ENCODE measurements around the gene ROCK2.
"Not testable (repeated sequence)": the region's sequence is repeated elsewhere in the genome, so short reads cannot be mapped to it uniquely, and the experiment has no call there.

ROCK2 gene

DNA sequence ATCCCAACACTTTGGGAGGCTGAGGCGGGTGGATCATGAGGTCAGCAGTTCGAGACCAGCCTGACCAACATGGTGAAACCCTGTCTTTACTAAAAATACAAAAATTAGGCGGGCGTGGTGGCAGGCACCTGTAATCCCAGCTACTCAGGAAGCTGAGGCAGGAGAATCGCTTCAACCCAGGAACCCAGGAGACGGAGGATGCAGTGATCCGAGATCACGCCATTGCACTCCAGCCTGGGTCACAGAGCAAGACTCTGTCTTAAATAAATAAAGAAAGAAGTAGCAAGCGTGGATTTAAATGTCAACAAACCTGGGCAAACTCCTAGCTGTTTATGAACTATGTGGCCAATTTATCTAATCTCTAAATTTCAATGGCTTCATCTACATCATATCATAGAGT is 82.9 kb downstream of the ROCK2 start:
- not testable (repeated sequence) for DNase-seq

DNA sequence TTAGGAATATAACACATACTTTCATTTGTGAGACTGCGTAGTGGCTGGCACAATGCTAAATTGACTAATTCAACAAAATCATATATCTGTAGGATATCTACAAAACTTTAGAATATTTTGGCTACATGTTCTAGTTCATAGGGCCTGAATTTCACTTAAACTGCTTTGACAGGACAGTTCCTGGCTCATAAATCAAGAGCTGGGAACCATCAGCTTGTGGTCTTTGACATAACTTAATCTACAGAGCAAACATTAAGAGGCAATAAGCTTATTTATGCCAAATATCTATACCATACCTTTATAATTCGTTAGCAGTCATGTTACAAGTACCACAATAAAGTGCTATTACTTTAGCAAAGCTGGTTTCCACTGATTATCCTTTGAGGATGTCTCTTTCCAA is 83.5 kb downstream of the ROCK2 start:
- DNase-seq: no peak

DNA sequence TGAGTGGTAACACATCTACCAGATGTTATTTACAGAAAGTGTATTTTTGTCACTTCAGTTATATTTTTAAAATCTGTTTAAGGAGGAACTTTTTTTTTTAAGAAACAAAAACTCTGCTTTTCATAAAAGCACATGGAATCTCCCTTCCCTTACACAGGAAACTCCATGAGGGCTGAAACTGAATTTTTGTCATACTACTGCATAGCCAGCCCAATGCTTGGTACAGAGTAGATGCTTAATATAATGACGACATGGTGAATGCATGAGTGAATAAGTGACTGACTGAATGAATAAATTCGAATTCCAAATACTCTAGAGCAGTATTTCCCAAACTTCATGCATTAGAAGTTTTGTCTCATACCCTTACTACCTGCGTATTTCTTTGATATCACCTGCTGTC is 86.5 kb downstream of the ROCK2 start:
- DNase-seq: no peak

DNA sequence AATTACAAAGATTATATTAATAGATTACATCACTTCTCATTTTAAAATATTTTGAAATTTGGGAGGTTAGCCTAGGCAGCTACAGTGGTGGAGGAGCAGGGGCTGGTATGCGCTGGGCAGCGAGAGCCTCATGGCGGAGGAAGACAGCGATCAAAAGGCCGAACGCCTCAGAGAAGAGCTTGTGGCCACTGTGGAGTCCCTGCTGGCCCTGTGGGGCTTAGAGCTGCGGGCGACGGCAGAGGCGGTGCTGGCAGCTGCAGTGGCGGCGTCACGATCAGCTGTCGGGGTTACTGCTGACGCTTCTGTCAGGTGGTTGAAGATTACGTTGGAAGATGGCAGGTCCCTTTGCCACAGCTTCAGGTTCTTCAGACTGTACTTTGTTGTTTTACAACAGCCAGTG is 87.4 kb downstream of the ROCK2 start:
- DNase-seq: no peak

DNA sequence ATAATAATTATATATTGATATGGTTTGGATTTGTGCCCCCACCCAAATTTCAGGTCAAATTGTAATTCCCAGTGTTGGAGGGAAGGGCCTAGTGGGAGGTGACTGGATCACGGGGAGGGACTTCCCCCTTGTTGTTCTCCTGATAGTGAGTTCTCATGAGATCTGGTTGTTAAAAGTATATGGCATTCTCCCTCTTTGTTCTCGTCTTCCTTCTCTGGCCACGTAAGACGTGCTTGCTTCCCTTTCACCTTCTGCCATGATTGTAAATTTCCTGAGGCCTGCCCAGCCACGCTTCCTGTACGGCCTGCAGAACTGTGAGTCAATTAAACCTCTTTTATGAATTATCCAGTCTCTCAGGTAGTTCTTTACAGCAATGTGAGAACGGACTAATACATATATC is 88.3 kb downstream of the ROCK2 start:
- DNase-seq: no peak

DNA sequence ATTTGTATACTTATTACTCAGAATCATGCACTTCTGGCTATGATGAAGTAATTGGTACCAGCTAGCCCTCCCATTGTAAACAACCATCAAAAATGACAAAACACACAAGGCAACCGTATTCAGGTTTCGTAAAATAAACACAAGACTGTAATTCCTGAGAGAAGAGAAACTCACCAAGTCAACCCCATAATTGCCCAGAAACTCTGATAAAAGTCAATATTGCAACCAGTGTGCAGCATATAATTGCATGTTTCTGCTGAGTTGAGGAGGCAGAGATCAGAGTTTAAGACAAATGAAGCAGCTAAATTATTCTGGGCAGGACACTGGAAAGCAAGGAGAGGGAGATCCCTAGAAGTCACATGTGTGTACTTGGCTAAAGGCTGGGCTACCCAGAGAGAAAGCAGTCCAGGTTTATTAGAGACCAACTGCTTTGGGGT is 90.3 kb downstream of the ROCK2 start:
- DNase-seq: no peak

DNA sequence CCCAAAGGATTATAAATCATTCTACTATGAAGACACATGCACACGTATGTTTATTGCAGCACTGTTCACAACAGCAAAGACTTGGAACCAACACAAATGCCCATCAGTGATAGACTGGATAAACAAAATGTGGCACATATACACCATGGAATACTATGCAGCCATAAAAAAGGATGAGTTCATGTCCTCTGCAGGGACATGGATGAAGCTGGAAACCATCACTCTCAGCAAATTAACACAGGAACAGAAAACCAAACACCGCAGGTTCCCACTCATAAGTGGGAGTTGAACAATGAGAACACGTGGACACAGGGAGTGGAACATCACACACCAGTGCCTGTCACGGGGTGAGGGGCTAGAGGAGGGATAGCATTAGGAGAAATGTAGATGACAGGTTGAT is 92.0 kb downstream of the ROCK2 start:
- DNase-seq: not testable (repeated sequence)

DNA sequence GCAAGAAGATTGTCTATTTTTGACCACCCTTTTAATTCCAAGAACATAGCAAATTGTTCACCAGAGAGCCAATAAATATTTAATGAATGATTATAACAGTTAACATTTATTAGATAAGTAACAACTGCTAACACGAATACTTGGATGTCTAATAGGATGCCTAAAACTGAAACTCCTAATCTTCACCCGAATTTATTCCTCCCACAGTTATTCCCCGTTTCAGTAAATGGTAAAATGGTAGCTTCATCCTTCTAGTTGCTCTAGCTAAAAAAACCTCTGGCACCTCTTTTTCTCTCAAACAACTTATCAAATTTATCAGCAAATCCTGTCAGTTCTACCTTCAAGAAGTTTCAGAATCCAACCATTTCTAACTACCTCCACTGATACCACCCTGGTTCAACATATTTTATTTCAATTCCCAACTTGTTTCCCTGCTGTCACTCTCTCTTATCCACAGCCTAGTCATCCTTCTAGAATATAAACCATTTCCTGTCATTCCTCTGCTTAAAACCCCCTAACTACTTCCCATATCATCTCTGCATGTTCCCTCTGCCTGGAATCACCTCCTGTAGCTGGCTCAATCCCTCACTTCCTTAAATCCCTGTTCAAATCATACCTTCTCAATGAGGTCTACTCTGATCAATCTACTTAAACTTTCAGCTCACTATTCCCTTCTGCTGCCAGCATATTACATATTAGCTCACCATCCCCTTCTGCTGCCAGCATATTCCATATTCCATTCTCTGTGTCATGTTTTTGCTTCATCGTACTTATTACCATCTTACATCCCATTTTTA is 93.8 kb downstream of the ROCK2 start:
- DNase-seq: no peak

DNA sequence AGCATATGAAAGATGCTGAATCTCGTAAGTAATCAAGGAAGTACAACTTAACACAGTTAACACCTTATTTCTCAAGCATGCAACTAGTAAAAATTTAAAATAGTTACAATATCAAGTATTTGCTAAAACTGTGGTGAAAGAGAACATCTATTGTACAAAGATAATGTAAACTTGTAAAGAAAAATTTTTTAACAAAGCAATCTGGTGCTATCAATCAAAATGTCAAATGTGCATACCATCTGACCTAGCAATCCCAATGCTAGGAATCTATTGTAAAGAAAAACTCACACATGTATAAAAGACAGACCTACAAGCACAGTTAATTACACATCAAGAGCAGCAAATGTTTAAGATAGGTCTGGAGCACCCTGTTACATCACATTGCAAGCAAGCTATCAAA is 99.1 kb downstream of the ROCK2 start:
- DNase-seq: no peak

DNA sequence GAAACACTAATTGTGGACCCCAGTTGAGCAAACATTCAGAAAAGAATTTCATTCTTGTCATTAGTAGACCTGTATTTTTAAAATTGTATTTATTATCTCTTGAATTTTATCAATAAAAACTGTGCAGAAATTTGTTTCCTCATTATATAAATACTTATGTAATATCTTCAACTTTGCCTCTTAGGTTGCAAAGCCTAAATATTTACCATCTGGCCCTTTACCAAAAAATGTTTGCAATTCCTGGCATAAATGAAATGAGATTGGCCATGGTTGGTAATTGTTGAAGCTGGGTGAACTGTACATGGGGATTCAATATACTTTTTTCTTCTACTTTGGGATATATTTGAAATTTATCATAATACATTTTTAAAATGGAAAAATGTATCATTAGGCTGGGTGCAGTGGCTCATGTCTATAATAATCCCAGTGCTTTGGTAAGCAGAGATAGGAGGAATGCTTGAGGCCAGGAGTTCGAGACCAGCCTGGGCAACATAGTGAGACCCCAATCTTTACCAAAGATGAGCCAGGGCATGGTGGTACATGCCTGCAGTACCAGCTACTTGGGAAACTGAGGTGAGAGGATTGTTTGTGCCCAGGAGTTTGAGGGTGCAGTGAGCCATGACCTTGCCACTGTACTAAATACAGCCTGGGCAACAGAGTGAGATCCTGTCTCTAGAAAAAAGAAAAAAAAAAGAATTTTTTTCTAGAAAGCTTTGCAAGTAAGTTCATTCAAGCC is 100.2 kb downstream of the ROCK2 start:
- DNase-seq: no peak

DNA sequence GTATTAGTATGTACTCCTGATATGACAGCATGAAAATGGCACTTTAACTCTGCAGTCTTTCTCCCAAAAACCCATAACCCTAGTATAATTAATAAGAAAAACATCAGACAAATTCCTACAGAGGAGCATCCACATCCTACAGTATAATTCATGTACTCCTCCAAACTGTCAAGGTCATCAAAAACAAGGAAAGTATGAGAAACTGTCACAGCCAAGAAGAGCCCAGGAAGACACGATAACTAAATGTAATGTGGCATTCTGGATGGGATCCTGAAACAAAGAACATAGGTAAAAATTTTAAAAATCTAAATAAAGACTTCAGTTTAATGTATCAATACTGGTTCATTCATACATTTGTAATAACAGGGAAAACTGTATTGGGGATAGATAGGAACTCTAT is 100.9 kb downstream of the ROCK2 start:
- no peak for DNase-seq

DNA sequence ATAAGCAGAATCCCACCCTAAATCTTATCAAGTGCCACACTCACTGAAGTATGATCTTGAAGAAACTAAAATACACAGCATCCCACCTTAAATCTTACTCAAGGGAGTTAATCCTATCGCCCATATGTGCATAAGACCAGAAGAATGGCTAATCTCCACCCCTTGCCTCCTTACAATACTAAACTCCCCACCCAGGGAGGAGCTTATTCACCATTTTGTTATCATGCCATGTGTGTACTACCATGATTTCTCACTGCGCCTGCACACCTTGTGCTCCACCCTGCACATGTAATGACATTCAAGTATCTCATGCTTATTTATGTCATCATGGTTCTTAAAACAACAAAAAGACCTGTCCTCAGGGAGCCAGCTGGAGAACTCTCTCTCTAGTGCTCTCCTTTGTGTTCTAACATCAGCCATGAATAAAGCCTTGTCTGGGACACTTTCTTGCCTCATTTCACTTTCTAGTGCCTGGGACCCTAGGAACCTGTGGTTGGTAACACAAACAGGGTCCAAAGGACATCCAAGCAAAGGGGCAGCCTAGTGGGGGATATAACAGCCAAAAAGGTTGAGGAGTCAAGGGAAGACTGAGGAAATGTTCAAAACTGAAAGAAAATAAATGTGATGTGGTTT is 101.8 kb downstream of the ROCK2 start:
- DNase-seq: no peak

DNA sequence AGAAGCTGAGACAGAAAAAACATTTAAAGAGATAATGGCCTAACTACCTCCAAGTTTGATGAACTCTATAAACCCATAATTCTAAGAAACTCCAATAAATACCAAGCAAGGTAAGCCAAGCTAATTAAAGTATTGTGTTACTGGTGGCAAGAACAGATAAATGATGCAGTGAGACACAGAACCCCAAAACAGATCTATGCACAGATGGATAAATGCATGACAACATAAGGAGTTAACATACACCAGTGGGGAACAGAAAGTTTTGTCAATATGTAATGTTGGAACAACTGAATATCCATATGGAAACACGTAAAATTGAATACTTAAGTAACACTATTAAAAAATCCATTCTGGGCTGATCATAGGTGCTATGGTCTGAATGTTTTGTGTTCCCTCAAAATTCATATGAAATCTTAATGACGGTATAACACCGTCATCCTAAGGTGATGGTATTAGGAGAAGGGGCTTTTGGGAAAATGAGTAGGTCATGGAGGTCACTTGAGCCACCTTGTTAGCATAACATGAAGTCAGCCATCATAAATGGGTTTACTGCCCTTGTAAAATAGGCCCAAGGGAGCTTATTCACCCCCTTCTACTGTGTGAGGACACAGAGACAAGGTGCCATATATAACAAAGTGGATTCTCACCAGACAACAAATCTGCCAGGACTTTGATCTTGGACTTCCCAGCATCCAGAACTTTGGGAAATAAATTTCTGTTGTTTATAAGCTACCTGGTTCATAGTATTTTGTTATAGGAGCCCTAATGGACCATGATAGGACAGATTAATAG is 102.8 kb downstream of the ROCK2 start:
- DNase-seq: no peak

DNA sequence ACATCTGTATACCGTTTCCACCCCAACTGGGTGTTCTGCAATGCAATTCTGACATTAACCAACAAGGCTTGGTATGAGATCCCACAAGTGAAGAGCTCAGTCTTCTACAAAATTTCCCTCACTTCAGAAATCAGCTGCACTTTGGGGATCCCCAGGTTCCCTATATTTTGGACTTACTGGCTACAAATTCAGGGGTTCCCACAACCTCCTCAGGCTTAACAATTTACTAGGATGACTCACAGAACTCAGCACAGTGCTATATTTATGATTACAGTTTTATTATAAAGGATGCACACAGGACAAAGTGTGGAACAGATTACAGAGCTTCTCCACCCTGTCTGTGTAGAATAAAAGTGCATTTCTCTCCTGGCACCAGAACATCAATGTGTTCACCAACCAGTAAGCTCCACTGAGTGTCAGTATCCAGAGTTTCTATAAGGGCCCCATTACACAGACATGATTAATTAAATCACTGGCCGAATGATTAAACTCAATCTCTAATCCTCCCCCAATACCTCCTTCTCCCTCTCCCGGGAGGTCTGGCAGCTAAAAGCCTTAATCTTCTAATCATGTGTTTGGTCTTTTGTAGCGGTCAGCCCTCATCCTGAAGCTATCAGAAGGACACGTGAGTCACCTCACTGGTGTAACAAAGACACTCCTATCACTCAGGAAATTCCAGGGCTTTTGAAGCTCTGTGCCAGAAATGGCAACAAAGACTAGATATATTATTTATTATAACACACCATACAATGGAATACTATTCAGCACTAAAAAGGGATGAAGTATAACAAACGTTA is 104.6 kb downstream of the ROCK2 start:
- DNase-seq: no peak

DNA sequence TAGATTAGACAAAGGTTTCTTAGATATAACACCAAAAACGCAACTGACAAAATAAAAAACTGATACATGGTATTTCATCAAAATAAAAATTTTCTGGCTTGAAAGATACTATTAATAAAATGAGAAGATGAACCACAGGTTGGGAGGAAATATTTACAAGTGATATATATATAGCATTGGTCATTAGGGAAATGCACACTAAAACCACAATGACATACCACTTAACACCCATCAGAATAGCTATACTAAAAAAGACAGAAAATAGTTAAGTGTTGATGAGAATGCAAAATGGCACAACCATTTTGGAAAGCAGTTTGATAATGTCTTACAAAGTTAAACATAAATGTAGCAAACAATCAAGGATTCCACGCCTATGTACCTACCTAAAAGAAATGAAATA is 105.3 kb downstream of the ROCK2 start:
- DNase-seq: no peak

DNA sequence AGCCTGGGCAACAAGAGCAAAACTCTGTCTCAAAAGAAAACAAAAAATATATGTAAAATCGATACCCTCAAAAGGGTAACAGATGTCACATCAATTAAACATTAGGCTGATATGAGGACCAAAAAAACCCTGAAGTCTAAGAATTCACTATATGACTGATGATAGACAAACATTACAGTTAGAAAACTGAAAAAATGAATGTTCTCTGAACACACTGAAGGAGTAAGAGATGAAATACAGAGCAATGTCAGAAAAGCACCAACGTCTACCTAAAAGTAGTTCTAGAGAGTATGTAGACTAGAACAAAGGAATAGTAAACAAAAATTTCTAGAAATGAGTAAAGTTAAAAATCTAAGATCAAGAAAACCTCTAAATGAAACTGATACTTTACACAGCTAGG is 107.3 kb downstream of the ROCK2 start:
- no peak for DNase-seq

DNA sequence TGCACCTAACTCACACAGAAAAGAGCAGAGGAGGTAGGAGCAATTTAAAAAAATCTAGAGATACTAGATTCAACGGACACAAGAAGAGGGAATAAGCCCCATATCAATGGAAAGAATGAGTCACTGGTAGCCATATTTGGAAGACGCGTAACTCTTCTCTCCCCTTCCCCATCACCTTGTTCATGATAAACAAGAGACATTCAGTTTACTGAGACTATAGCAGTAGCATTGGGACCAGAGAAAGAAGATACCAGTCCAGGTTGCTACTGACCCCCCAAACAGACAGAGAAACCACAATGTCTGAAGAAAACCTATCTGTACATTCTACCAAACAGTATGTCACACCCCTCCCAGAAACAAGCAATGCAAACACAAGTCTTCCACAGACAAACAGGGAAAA is 108.1 kb downstream of the ROCK2 start:
- DNase-seq: no peak

DNA sequence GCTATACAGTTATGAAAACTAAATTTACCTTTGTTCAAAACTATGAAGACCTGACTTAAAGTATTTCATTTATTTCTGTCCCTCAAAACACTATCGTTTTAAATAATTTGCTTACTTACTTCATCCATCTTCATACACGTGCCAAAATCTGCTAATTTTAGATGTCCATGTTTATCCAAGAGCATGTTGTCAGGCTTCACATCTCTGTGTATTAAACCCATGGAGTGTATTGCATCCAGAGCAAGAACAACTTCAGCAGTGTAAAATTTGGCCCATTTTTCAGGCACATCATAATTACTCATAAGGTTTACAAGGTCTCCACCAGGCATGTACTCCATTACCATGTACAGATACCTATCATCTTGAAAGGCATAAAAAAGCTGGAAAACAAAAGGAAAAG is 108.9 kb downstream of the ROCK2 start:
- DNase-seq: no peak

DNA sequence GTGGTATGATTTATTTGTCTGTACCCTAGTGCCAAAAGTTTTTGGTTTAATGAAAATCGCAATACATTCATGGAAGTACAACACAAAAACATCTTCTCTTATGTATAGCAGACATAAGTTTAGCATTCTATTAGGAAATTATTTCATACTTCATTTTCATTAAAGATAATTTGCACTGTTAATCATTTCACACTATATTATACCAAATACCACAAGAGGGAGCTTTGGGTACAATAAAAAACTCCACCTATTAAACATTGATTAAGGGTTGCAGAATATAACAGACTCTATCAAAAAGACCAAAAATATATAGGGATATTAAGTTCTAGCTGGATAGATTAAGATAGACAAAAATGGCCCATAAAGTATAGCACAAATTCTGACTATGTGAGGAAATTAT is 110.1 kb downstream of the ROCK2 start:
- DNase-seq: no peak

DNA sequence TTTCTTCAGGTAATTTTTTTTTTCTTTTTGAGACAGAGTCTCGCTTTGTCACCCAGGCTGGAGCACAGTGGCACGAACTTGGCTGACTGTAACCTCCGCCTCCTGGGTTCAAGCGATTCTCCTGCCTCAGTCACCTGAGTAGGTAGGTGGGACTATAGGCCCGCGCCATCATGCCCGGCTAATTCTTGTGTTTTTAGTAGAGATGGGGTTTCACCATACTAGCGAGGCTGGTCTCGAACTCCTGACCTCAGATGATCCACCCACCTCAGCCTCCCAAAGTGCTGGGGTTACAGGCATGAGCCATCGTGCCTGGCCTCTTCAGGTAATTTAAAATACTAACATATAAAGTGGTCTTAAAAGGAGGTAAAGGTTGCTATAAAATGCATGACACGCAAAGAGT is 113.2 kb downstream of the ROCK2 start:
- not testable (repeated sequence) for DNase-seq

DNA sequence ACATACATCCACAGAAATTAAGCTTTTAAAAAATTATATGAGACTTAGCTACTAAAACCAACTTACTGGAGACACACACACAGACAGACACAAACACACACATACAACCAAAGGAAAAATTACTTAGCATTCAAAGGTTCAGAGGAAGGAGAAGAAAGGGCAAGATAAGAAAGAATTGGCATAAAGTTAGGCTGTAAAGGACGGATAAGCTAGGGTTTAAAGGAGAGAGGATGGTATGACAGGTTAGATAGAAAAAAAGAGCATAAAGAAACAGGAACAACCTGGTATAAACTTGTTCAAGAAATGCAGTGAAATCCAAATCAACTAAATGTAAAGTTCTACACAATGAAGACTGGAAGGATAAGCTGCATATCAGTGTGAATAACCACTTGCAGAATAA is 115.7 kb downstream of the ROCK2 start:
- no peak for DNase-seq

DNA sequence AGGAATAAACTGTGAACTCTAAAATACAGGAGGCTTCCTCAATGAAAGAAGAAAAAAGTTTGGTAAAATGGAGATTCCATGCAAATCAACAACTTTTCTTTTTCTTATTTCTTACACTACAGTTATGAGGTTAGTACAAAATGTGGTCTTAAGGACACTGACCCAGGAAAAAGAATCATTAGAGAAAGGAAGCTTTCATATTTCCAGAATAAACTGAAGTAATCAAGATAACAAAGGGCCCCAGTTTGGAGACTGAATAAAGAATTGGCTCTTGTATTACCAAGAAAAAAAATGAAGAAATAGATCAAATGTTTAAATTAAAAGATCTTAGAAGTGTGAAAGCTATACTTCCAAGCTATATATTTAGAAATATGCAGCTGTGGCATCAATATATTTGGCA is 116.8 kb downstream of the ROCK2 start:
- no peak for DNase-seq

Data from NCI-H1436 (cell line).